A673 (cell line): Measurements from ENCODE around the gene NUMB.

ENCODE experiments used
- EZH2 ChIP-seq: fragments of 200-600 bp; sonication (generic); IDR thresholded peaks from 2 replicates; pipeline ENCODE4 v1.6.1; 2017; ENCODE audit warnings: borderline replicate concordance, low read depth, mild to moderate bottlenecking, mixed read lengths, antibody characterized with exemption, low read length; ENCODE audit not compliant: poor library complexity, severe bottlenecking
- TF ChIP-seq, protein P1 (sequence below): fragments of 300-800, 200-600 bp; sonication (generic); conservative IDR thresholded peaks from 2 replicates; pipeline ENCODE4 v1.5.1; 2017; ENCODE audit warnings: low read depth, mild to moderate bottlenecking, antibody characterized with exemption, low read length, moderate library complexity, mixed read lengths

DNA sequence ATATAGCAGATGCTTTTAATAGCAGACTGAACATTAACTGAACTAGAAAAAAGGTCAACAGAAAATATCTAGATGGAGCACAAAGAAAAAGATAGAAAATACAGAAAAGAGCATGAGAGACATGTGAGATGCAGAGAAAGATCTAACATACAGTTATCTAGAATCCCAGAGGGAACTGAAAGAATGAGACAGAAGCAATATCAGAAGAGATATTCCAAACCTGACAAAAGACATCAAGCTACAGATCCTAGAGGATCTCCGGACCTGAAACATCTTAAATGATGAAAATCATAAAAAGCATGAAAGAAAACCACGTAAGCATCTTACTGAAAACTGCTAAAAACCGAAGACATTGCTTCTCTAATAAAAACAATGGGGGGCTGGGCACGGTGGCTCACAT is 75.0 kb downstream of the NUMB start:
- TF ChIP-seq, protein P1, sequence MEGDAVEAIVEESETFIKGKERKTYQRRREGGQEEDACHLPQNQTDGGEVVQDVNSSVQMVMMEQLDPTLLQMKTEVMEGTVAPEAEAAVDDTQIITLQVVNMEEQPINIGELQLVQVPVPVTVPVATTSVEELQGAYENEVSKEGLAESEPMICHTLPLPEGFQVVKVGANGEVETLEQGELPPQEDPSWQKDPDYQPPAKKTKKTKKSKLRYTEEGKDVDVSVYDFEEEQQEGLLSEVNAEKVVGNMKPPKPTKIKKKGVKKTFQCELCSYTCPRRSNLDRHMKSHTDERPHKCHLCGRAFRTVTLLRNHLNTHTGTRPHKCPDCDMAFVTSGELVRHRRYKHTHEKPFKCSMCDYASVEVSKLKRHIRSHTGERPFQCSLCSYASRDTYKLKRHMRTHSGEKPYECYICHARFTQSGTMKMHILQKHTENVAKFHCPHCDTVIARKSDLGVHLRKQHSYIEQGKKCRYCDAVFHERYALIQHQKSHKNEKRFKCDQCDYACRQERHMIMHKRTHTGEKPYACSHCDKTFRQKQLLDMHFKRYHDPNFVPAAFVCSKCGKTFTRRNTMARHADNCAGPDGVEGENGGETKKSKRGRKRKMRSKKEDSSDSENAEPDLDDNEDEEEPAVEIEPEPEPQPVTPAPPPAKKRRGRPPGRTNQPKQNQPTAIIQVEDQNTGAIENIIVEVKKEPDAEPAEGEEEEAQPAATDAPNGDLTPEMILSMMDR, result no peak
- TF ChIP-seq EZH2, result no peak
